Liver (tissue), 9 donors: Measurements from ENCODE around the gene THSD4. TPM values are rescaled to one million over a fixed set of nuclear protein-coding genes. Genes with fewer than 3 reads are reported as not detected.

Experiments used
- DNase-seq: peaks from one replicate; pipeline ENCODE4 v3.0.0-alpha.2; 2017; ENCODE audit warnings: low spot score
- H3K27ac ChIP-seq, 2 donors: one replicate each; pipeline ENCODE4 v1.7.0; 2013; ENCODE audit warnings: inconsistent platforms in 2 of 2, low read length in 2 of 2, control low read depth in 1 of 2, low read depth in 1 of 2, mild to moderate bottlenecking in 1 of 2
- H3K27me3 ChIP-seq, 4 donors: one replicate each; pipeline versions ENCODE4 v1.6.1 to v1.7.0; 2013; ENCODE audit warnings: low read length in 3 of 4, inconsistent platforms in 1 of 4, mild to moderate bottlenecking in 1 of 4, moderate library complexity in 1 of 4; ENCODE audit not compliant: control insufficient read depth in 4 of 4, insufficient read depth in 4 of 4
- H3K36me3 ChIP-seq, 4 donors: one replicate each; pipeline versions ENCODE4 v1.6.1 to v1.7.0; 2013; ENCODE audit warnings: low read length in 3 of 4, mild to moderate bottlenecking in 3 of 4, low read depth in 1 of 4, moderate library complexity in 1 of 4; ENCODE audit not compliant: control insufficient read depth in 4 of 4, insufficient read depth in 3 of 4
- H3K4me1 ChIP-seq, 4 donors: one replicate each; pipeline versions ENCODE4 v1.6.1 to v1.7.0; 2013; ENCODE audit warnings: low read length in 3 of 4, mild to moderate bottlenecking in 3 of 4, moderate library complexity in 1 of 4; ENCODE audit not compliant: control insufficient read depth in 4 of 4, insufficient read depth in 4 of 4
- H3K4me3 ChIP-seq, 3 donors: one replicate each; pipeline versions ENCODE4 v1.6.1 to v1.7.0; 2013; ENCODE audit warnings: low read length in 3 of 3, control low read depth in 1 of 3, low read depth in 1 of 3, mild to moderate bottlenecking in 1 of 3
- H3K9ac ChIP-seq, 2 donors: one replicate each; pipeline ENCODE4 v1.7.0; 2013; ENCODE audit warnings: low read length in 2 of 2, mild to moderate bottlenecking in 2 of 2, moderate library complexity in 2 of 2, control low read depth in 1 of 2, low read depth in 1 of 2
- H3K9me3 ChIP-seq, 4 donors: one replicate each; pipeline versions ENCODE4 v1.6.1 to v1.7.0; 2013; ENCODE audit warnings: low read length in 3 of 4; ENCODE audit not compliant: control insufficient read depth in 4 of 4
- EGR1 ChIP-seq, 2 donors: IDR thresholded peaks; 2 replicates each; pipeline ENCODE4 v1.6.1; 2016 to 2018; ENCODE audit warnings: antibody characterized with exemption in 2 of 2, low read depth in 2 of 2
- FOXA1 ChIP-seq: IDR thresholded peaks from 2 replicates; pipeline ENCODE4 v1.6.1; 2016; ENCODE audit warnings: antibody characterized with exemption
- FOXA2 ChIP-seq: IDR thresholded peaks from 2 replicates; pipeline ENCODE4 v1.6.1; 2016; ENCODE audit warnings: antibody characterized with exemption
- HNF4A ChIP-seq, 2 donors: conservative IDR thresholded peaks; 2 replicates each; pipeline ENCODE4 v1.6.1; 2016; ENCODE audit warnings: antibody characterized with exemption in 2 of 2, mild to moderate bottlenecking in 2 of 2
- HNF4G ChIP-seq: IDR thresholded peaks from 2 replicates; pipeline ENCODE4 v1.6.1; 2016; ENCODE audit warnings: antibody characterized with exemption
- JUND ChIP-seq, 2 donors: IDR thresholded peaks; 2 replicates each; pipeline ENCODE4 v1.6.1; 2016; ENCODE audit warnings: antibody characterized with exemption in 2 of 2
- NR2F2 ChIP-seq: IDR thresholded peaks from 2 replicates; pipeline ENCODE4 v1.6.1; 2016; ENCODE audit warnings: antibody characterized with exemption
- RAD21 ChIP-seq, 2 donors: IDR thresholded peaks; 2 replicates each; pipeline ENCODE4 v1.6.1; 2016; ENCODE audit warnings: antibody characterized with exemption in 2 of 2, mild to moderate bottlenecking in 2 of 2
- RXRA ChIP-seq, 2 donors: IDR thresholded peaks; 2 replicates each; pipeline ENCODE4 v1.6.1; 2017 to 2018; ENCODE audit warnings: antibody characterized with exemption in 2 of 2, mild to moderate bottlenecking in 1 of 2
- SP1 ChIP-seq: IDR thresholded peaks from 2 replicates; pipeline ENCODE4 v1.6.1; 2018; ENCODE audit warnings: antibody characterized with exemption, mild to moderate bottlenecking
- TAF1 ChIP-seq: conservative IDR thresholded peaks from 2 replicates; pipeline ENCODE4 v1.6.1; 2016; ENCODE audit warnings: antibody characterized with exemption, mild to moderate bottlenecking
- YY1 ChIP-seq: IDR thresholded peaks from 2 replicates; pipeline ENCODE4 v1.6.1; 2016; ENCODE audit warnings: antibody characterized with exemption, mild to moderate bottlenecking
- WGBS: extraction: QIAGEN DNeasy Blood & Tissue Kit; methylation state at CpG from one replicate; pipeline ENCODE4 v1.1.7; 2013; 5-methylcytosine and 5-hydroxymethylcytosine counted together
- polyA plus RNA-seq, 2 donors: library from polyadenylated mRNA; stranded (reverse) in 1 of 2; unstranded in 1 of 2; fragments of 200-250 nt in 1 of 2; fragments of >200 nt in 1 of 2; fragmentation: Nextera tagmentation in 1 of 2; extraction: Ambion mirVana in 1 of 2; gene quantifications; one replicate each; pipeline versions ENCODE4 v1.2.1 to v1.2.3, GENCODE V29; 2013 to 2015
- total RNA-seq, 2 donors: library from RNA; depleted of rRNA; stranded (reverse); fragments of >200 nt; gene quantifications; one replicate each; pipeline ENCODE4 v1.2.3, GENCODE V29; 2014
- TF ChIP-seq, protein P1 (sequence below): IDR thresholded peaks from 2 replicates; pipeline ENCODE4 v1.6.1; 2016; ENCODE audit warnings: antibody characterized with exemption, mild to moderate bottlenecking
- TF ChIP-seq, protein P2 (sequence below): IDR thresholded peaks from 2 replicates; pipeline ENCODE4 v1.6.1; 2016; ENCODE audit warnings: antibody characterized with exemption
- TF ChIP-seq, protein P3 (sequence below): IDR thresholded peaks from 2 replicates; pipeline ENCODE4 v1.6.1; 2016; ENCODE audit warnings: antibody characterized with exemption
- TF ChIP-seq, protein P4 (sequence below): IDR thresholded peaks from 2 replicates; pipeline ENCODE4 v1.6.1; 2016; ENCODE audit warnings: antibody characterized with exemption
- TF ChIP-seq, protein P5 (sequence below): fragments of 150-350 bp; IDR thresholded peaks from 2 replicates; pipeline ENCODE4 v1.5.1; 2017; ENCODE audit warnings: improper control_type of control experiment, low read depth, low read length; ENCODE audit not compliant: missing input control
- donor health status: healthy.
- donor health status: healthy.
- donor health status: healthy.
- donor health status: healthy.
- donor health status: healthy.

Gene THSD4
- total and polyA plus RNA-seq, 4 donors = 0.23 to 11.5 (median 1.9) TPM

DNA sequence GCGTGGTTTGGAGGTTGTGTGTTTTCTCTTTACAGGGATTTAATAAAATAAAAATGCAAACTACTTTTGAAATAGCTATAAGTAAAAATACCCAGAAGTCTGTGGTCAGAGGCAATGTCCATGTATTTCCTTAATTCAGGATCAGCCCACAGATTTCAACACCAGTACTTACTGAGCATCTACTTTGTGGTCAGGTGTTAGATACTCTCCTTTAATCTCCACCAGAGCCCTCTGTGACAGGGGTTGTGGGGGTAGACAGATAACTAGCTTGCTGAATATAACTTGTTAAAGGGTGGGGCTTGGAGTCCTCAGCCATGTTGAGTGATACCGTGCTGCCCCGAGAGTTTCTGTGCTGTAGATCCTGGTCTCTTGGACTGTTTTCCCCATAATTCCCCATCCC lies 451.0 kb downstream of the THSD4 start:
- H3K4me1 ChIP-seq = peaks cover 0 to 3% (median 0%) of the 10 kb centered on the region in 4 donors
- TF ChIP-seq, protein P1, sequence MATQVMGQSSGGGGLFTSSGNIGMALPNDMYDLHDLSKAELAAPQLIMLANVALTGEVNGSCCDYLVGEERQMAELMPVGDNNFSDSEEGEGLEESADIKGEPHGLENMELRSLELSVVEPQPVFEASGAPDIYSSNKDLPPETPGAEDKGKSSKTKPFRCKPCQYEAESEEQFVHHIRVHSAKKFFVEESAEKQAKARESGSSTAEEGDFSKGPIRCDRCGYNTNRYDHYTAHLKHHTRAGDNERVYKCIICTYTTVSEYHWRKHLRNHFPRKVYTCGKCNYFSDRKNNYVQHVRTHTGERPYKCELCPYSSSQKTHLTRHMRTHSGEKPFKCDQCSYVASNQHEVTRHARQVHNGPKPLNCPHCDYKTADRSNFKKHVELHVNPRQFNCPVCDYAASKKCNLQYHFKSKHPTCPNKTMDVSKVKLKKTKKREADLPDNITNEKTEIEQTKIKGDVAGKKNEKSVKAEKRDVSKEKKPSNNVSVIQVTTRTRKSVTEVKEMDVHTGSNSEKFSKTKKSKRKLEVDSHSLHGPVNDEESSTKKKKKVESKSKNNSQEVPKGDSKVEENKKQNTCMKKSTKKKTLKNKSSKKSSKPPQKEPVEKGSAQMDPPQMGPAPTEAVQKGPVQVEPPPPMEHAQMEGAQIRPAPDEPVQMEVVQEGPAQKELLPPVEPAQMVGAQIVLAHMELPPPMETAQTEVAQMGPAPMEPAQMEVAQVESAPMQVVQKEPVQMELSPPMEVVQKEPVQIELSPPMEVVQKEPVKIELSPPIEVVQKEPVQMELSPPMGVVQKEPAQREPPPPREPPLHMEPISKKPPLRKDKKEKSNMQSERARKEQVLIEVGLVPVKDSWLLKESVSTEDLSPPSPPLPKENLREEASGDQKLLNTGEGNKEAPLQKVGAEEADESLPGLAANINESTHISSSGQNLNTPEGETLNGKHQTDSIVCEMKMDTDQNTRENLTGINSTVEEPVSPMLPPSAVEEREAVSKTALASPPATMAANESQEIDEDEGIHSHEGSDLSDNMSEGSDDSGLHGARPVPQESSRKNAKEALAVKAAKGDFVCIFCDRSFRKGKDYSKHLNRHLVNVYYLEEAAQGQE = no peak
- TF ChIP-seq HNF4A (conservative IDR thresholded peaks at IDR 0.05) (no peak), TAF1 (no peak)
- DNase-seq = no peak
- no peaks in the 10 kb centered on the region for H3K27me3 ChIP-seq
- no peak overlapping the region for H3K27ac ChIP-seq
- H3K36me3 ChIP-seq = no peaks in the 10 kb centered on the region
- H3K9ac ChIP-seq = no peak overlapping the region
- no peaks in the 10 kb centered on the region for H3K9me3 ChIP-seq
- no peak overlapping the region for H3K4me3 ChIP-seq
- WGBS = 99% methylated on average over 3 of the region's 3 CpGs

GRCh38 chr15:71567173-71567572 lies 451.9 kb downstream of the THSD4 start:
- Histone ChIP-seq H3K27me3 (no peaks in the 10 kb centered on the region), H3K9me3 (no peaks in the 10 kb centered on the region), H3K27ac (no peak overlapping the region), H3K4me3 (no peak overlapping the region), H3K4me1 (peaks cover 0 to 3% (median 0%) of the 10 kb centered on the region in 4 donors), H3K9ac (no peak overlapping the region), H3K36me3 (no peaks in the 10 kb centered on the region)
- WGBS = 95% methylated on average over 3 of the region's 3 CpGs
- no peak for DNase-seq
- TF ChIP-seq, protein P2, sequence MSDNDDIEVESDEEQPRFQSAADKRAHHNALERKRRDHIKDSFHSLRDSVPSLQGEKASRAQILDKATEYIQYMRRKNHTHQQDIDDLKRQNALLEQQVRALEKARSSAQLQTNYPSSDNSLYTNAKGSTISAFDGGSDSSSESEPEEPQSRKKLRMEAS = no peak
- TF ChIP-seq, protein P3, sequence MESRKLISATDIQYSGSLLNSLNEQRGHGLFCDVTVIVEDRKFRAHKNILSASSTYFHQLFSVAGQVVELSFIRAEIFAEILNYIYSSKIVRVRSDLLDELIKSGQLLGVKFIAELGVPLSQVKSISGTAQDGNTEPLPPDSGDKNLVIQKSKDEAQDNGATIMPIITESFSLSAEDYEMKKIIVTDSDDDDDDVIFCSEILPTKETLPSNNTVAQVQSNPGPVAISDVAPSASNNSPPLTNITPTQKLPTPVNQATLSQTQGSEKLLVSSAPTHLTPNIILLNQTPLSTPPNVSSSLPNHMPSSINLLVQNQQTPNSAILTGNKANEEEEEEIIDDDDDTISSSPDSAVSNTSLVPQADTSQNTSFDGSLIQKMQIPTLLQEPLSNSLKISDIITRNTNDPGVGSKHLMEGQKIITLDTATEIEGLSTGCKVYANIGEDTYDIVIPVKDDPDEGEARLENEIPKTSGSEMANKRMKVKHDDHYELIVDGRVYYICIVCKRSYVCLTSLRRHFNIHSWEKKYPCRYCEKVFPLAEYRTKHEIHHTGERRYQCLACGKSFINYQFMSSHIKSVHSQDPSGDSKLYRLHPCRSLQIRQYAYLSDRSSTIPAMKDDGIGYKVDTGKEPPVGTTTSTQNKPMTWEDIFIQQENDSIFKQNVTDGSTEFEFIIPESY = no peak
- TF ChIP-seq, protein P1 = no peak
- TF ChIP-seq RAD21 (IDR thresholded peaks at IDR 0.05) = no peak
- TF ChIP-seq SP1 = no peak
- no peak for TF ChIP-seq JUND (IDR thresholded peaks at IDR 0.05)
- TF ChIP-seq YY1 = no peak
- no peak for TF ChIP-seq NR2F2
- TF ChIP-seq EGR1 (IDR thresholded peaks at IDR 0.05; ENCODE audit: low read depth in 2 of 2) = no peak
- no peak for TF ChIP-seq HNF4G
- TF ChIP-seq HNF4A (conservative IDR thresholded peaks at IDR 0.05) = no peak
- TF ChIP-seq RXRA (IDR thresholded peaks at IDR 0.05) = no peak
- TF ChIP-seq, protein P4, sequence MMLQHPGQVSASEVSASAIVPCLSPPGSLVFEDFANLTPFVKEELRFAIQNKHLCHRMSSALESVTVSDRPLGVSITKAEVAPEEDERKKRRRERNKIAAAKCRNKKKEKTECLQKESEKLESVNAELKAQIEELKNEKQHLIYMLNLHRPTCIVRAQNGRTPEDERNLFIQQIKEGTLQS = no peak
- no peak for TF ChIP-seq FOXA1
- TF ChIP-seq FOXA2 = no peak
- no peak for TF ChIP-seq TAF1
- TF ChIP-seq, protein P5, sequence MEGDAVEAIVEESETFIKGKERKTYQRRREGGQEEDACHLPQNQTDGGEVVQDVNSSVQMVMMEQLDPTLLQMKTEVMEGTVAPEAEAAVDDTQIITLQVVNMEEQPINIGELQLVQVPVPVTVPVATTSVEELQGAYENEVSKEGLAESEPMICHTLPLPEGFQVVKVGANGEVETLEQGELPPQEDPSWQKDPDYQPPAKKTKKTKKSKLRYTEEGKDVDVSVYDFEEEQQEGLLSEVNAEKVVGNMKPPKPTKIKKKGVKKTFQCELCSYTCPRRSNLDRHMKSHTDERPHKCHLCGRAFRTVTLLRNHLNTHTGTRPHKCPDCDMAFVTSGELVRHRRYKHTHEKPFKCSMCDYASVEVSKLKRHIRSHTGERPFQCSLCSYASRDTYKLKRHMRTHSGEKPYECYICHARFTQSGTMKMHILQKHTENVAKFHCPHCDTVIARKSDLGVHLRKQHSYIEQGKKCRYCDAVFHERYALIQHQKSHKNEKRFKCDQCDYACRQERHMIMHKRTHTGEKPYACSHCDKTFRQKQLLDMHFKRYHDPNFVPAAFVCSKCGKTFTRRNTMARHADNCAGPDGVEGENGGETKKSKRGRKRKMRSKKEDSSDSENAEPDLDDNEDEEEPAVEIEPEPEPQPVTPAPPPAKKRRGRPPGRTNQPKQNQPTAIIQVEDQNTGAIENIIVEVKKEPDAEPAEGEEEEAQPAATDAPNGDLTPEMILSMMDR = no peak
